Testis (tissue), 2 donors: ENCODE results near the gene GSK3A.
"Not testable (repeated sequence)": the region's sequence is repeated elsewhere in the genome, so short reads cannot be mapped to it uniquely, and the experiment has no call there.

Experiments
- CTCF ChIP-seq, 3 experiments: fragments of 450-650 bp in 2 of 3; fragments of 200-600 bp in 1 of 3; sonication (generic) in 1 of 3; IDR thresholded peaks; one replicate each; pipeline ENCODE4 v1.5.1; 2016 to 2019; ENCODE audit warnings: antibody characterized with exemption in 3 of 3, mild to moderate bottlenecking in 2 of 3, moderate library complexity in 1 of 3
- POLR2A ChIP-seq: fragments of 450-650 bp; IDR thresholded peaks from one replicate; pipeline ENCODE4 v1.6.1; 2017; ENCODE audit warnings: antibody characterized with exemption, mild to moderate bottlenecking, moderate library complexity

- TF ChIP-seq CTCF (IDR thresholded peaks at IDR 0.05); POLR2A: not testable (repeated sequence)
These were observed 24.7 kb upstream of the GSK3A start for GRCh38 chr19:42266928-42267603.
